Measurements from ENCODE around the gene OR10T2.

OR10T2 gene

DNA sequence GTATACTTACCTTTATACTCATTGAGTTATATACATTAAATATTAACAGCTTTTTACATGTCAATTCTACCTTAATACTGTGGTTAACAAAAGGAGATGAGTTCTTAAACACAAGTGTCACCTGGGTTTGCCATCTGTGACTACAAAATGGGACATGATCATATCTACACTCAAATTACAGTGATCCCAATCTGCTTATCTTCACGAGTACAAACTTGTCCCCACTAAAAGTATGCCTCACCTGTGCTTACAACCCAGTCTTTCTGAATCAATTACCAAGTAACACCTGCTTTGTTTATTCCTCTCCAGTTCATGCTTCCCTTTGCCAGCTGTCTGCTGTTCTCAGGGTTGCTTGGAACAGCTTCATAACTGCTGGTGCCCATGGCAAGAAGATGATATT is 36.8 kb downstream of the OR10T2 start:
- no peak overlapping the region for H3K27ac ChIP-seq (ENCODE audit: low read length)
- no peaks in the 10 kb centered on the region for H3K79me2 ChIP-seq (ENCODE audit: low read length)
- H3K36me3 ChIP-seq (replicated peaks; ENCODE audit: insufficient read depth, low read length) = no peaks in the 10 kb centered on the region
- H3F3A ChIP-seq (ENCODE audit: insufficient read depth, low read length) = no peaks in the 10 kb centered on the region
- no peak for DNase-seq
- H3K27me3 ChIP-seq (replicated peaks; ENCODE audit: insufficient read depth, low read length) = no peaks in the 10 kb centered on the region
- no peak overlapping the region for H2AFZ ChIP-seq (ENCODE audit: low read length)
- no peak for TF ChIP-seq EZH2 (optimal IDR thresholded peaks at IDR 0.05; ENCODE audit: low read depth, low read length)
- no peak for TF ChIP-seq EZH2phosphoT487 (IDR thresholded peaks at IDR 0.05; ENCODE audit: low read length)
- TF ChIP-seq, protein P1, sequence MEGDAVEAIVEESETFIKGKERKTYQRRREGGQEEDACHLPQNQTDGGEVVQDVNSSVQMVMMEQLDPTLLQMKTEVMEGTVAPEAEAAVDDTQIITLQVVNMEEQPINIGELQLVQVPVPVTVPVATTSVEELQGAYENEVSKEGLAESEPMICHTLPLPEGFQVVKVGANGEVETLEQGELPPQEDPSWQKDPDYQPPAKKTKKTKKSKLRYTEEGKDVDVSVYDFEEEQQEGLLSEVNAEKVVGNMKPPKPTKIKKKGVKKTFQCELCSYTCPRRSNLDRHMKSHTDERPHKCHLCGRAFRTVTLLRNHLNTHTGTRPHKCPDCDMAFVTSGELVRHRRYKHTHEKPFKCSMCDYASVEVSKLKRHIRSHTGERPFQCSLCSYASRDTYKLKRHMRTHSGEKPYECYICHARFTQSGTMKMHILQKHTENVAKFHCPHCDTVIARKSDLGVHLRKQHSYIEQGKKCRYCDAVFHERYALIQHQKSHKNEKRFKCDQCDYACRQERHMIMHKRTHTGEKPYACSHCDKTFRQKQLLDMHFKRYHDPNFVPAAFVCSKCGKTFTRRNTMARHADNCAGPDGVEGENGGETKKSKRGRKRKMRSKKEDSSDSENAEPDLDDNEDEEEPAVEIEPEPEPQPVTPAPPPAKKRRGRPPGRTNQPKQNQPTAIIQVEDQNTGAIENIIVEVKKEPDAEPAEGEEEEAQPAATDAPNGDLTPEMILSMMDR (IDR thresholded peaks at IDR 0.05; ENCODE audit: low read length) = no peak
- no peaks in the 10 kb centered on the region for H3K9me3 ChIP-seq (replicated peaks; ENCODE audit: insufficient read depth, low read length)
- no peaks in the 10 kb centered on the region for H3K4me1 ChIP-seq (ENCODE audit: low read length)
- H3K9ac ChIP-seq (ENCODE audit: low read length) = no peak overlapping the region
- H3K4me2 ChIP-seq (ENCODE audit: low read depth, low read length) = no peak overlapping the region
- H3K9me2 ChIP-seq (replicated peaks; ENCODE audit: insufficient read depth, low read length) = no peaks in the 10 kb centered on the region
- no peak overlapping the region for H3K4me3 ChIP-seq (ENCODE audit: low read length)
- no peaks in the 10 kb centered on the region for H4K20me1 ChIP-seq (ENCODE audit: insufficient read depth, low read length)

DNA sequence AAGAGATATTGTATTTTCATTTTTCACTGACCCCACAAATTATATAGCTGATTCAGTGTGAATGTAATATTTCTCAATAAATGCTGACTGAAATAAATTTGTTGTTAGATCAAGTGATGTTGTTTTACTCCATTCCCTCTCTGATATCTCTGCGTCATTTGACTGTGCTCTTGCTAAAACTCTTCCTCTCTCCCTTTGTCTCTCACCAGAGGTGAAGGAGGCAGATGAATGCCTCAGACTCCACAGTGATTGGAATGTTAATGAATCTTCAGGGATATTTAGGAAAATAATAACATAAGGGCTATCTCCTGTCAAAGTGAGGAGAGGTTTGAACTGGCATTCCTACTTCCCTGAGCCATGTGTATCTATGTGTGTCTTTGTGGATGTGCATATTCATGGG is 41.8 kb downstream of the OR10T2 start:
- H3K9ac ChIP-seq (ENCODE audit: low read length) = no peak overlapping the region
- H3K4me3 ChIP-seq (ENCODE audit: low read length) = no peak overlapping the region
- H3K36me3 ChIP-seq (replicated peaks; ENCODE audit: insufficient read depth, low read length) = no peaks in the 10 kb centered on the region
- H3F3A ChIP-seq (ENCODE audit: insufficient read depth, low read length) = no peaks in the 10 kb centered on the region
- no peaks in the 10 kb centered on the region for H3K4me1 ChIP-seq (ENCODE audit: low read length)
- H3K27me3 ChIP-seq (replicated peaks; ENCODE audit: insufficient read depth, low read length) = no peaks in the 10 kb centered on the region
- no peaks in the 10 kb centered on the region for H3K9me2 ChIP-seq (replicated peaks; ENCODE audit: insufficient read depth, low read length)
- H4K20me1 ChIP-seq (ENCODE audit: insufficient read depth, low read length) = no peaks in the 10 kb centered on the region
- H3K27ac ChIP-seq (ENCODE audit: low read length) = no peak overlapping the region
- H3K4me2 ChIP-seq (ENCODE audit: low read depth, low read length) = no peak overlapping the region
- no peaks in the 10 kb centered on the region for H3K9me3 ChIP-seq (replicated peaks; ENCODE audit: insufficient read depth, low read length)
- H3K79me2 ChIP-seq (ENCODE audit: low read length) = no peaks in the 10 kb centered on the region
- no peak for DNase-seq
- no peak for TF ChIP-seq EZH2phosphoT487 (IDR thresholded peaks at IDR 0.05; ENCODE audit: low read length)
- TF ChIP-seq, protein P1 (IDR thresholded peaks at IDR 0.05; ENCODE audit: low read length) = no peak
- no peak for TF ChIP-seq EZH2 (optimal IDR thresholded peaks at IDR 0.05; ENCODE audit: low read depth, low read length)
- H2AFZ ChIP-seq (ENCODE audit: low read length) = no peak overlapping the region

DNA sequence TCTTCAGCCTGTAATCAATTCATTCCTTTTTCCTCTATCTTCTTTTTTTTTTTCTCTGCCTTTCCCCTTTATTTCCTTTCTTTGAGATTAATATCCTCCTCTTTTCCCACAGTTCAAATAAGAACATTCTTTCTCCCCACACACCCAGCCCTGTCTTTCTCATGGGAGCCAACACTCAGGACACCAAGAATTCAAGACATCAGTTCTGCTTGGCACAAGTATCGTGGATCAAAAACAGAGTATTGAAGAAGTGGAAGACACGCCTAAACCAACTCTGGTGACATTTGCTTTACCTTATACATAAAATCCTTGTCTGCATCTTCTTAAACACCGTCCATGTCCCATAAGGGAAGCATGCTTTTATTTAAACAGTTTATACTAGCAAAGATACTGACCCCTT is 42.6 kb downstream of the OR10T2 start:
- no peaks in the 10 kb centered on the region for H3F3A ChIP-seq (ENCODE audit: insufficient read depth, low read length)
- no peaks in the 10 kb centered on the region for H4K20me1 ChIP-seq (ENCODE audit: insufficient read depth, low read length)
- no peak overlapping the region for H3K4me3 ChIP-seq (ENCODE audit: low read length)
- no peaks in the 10 kb centered on the region for H3K36me3 ChIP-seq (replicated peaks; ENCODE audit: insufficient read depth, low read length)
- H2AFZ ChIP-seq (ENCODE audit: low read length) = no peak overlapping the region
- H3K79me2 ChIP-seq (ENCODE audit: low read length) = no peaks in the 10 kb centered on the region
- no peak overlapping the region for H3K27ac ChIP-seq (ENCODE audit: low read length)
- H3K9ac ChIP-seq (ENCODE audit: low read length) = no peak overlapping the region
- no peaks in the 10 kb centered on the region for H3K9me2 ChIP-seq (replicated peaks; ENCODE audit: insufficient read depth, low read length)
- H3K9me3 ChIP-seq (replicated peaks; ENCODE audit: insufficient read depth, low read length) = no peaks in the 10 kb centered on the region
- TF ChIP-seq EZH2phosphoT487 (IDR thresholded peaks at IDR 0.05; ENCODE audit: low read length) (no peak), EZH2 (optimal IDR thresholded peaks at IDR 0.05; ENCODE audit: low read depth, low read length) (no peak)
- TF ChIP-seq, protein P1 (IDR thresholded peaks at IDR 0.05; ENCODE audit: low read length) = no peak
- H3K4me2 ChIP-seq (ENCODE audit: low read depth, low read length) = no peak overlapping the region
- H3K27me3 ChIP-seq (replicated peaks; ENCODE audit: insufficient read depth, low read length) = no peaks in the 10 kb centered on the region
- no peak for DNase-seq
- H3K4me1 ChIP-seq (ENCODE audit: low read length) = no peaks in the 10 kb centered on the region
